H1 (cell line): Measurements from ENCODE around the gene ARMC12. TPM values are rescaled to one million over a fixed set of nuclear protein-coding genes. Genes with fewer than 3 reads are reported as not detected.

Source experiments
- CTCF ChIA-PET: fragments of 300-600 bp; sonication (Branson Sonifier 250); formaldehyde crosslinking; loops from one replicate; lab custom pipeline; 2021; ENCODE audit not compliant: partially characterized antibody; lab: Charles Lee
- POLR2A ChIA-PET: fragments of 300-600 bp; sonication (Branson Sonifier 250); formaldehyde crosslinking; loops from one replicate; lab custom pipeline; 2021; ENCODE audit warnings: inconsistent platforms; ENCODE audit not compliant: partially characterized antibody; lab: Charles Lee
- DNase-seq, 2 experiments: peaks; one replicate each; pipeline versions ENCODE4 v3.0.0 to v3.0.0-alpha.2; 2010 to 2022; ENCODE audit warnings: low spot score in 2 of 2, low read depth in 1 of 2, mixed read lengths in 1 of 2
- FAIRE-seq: peaks from 2 replicates; lab custom pipeline; 2011; peaks lifted over from hg19 to GRCh38; lab: Jason Lieb, UNC
- H2AFZ ChIP-seq: 2 replicates; pipeline ENCODE4 v1.8.1; 2012; ENCODE audit warnings: low read length, inconsistent platforms
- H2AK5ac ChIP-seq: 2 replicates; pipeline ENCODE4 v1.6.1; 2013; ENCODE audit warnings: low read depth, low read length
- H2BK120ac ChIP-seq: replicated peaks from 2 replicates; pipeline ENCODE3; 2013; ENCODE audit warnings: low read depth, low read length, inconsistent platforms
- H2BK12ac ChIP-seq: 2 replicates; pipeline ENCODE4 v1.6.1; 2013; ENCODE audit warnings: low read depth, low read length
- H2BK15ac ChIP-seq: 2 replicates; pipeline ENCODE4 v1.6.1; 2013; ENCODE audit warnings: low read length
- H2BK20ac ChIP-seq: 2 replicates; pipeline ENCODE4 v1.6.1; 2013; ENCODE audit warnings: low read length
- H2BK5ac ChIP-seq: 2 replicates; pipeline ENCODE4 v1.6.1; 2013; ENCODE audit warnings: low read depth, low read length
- H3K14ac ChIP-seq: 2 replicates; pipeline ENCODE4 v1.6.1; 2013; ENCODE audit warnings: inconsistent platforms; ENCODE audit not compliant: insufficient read length
- H3K18ac ChIP-seq: 2 replicates; pipeline ENCODE4 v1.6.1; 2013; ENCODE audit warnings: low read length; ENCODE audit errors: extremely low read depth
- H3K23ac ChIP-seq: 2 replicates; pipeline ENCODE4 v1.6.1; 2013; ENCODE audit warnings: inconsistent platforms; ENCODE audit not compliant: insufficient read length
- H3K23me2 ChIP-seq: 2 replicates; pipeline ENCODE4 v1.6.1; 2013; ENCODE audit warnings: low read depth, low read length
- H3K27ac ChIP-seq: 2 replicates; pipeline ENCODE4 v1.6.1; 2011; ENCODE audit warnings: low read depth, low read length, inconsistent platforms
- H3K27me3 ChIP-seq, 4 experiments: replicated peaks in 1 of 4; 1 replicate in 1 of 4; 2 replicates in 3 of 4; pipeline versions ENCODE4 v1.6.1 to v1.8.1; 2011 to 2013; ENCODE audit warnings: low read length in 3 of 4, mild to moderate bottlenecking in 3 of 4, inconsistent platforms in 2 of 4, mixed read lengths in 2 of 4, moderate library complexity in 1 of 4; ENCODE audit not compliant: control insufficient read depth in 3 of 4, insufficient read depth in 3 of 4; ENCODE audit errors: extremely low read depth in 1 of 4
- H3K36me3 ChIP-seq, 4 experiments: 2 replicates each; pipeline versions ENCODE4 v1.6.1 to v1.8.1; 2011 to 2013; ENCODE audit warnings: mild to moderate bottlenecking in 4 of 4, low read length in 3 of 4, moderate library complexity in 2 of 4, control low read depth in 1 of 4, inconsistent platforms in 1 of 4; ENCODE audit not compliant: insufficient read depth in 4 of 4, control insufficient read depth in 2 of 4
- H3K4ac ChIP-seq: replicated peaks from 2 replicates; pipeline ENCODE3; 2013; ENCODE audit warnings: low read length, low read depth, mixed read lengths, inconsistent platforms; ENCODE audit not compliant: insufficient read length
- H3K4me1 ChIP-seq, 4 experiments: replicated peaks in 1 of 4; 1 replicate in 1 of 4; 2 replicates in 3 of 4; pipeline versions ENCODE4 v1.6.1 to v1.8.1; 2011 to 2013; ENCODE audit warnings: low read length in 3 of 4, inconsistent platforms in 2 of 4, mixed read lengths in 1 of 4; ENCODE audit not compliant: insufficient read depth in 4 of 4, control insufficient read depth in 3 of 4
- H3K4me2 ChIP-seq, 2 experiments: 2 replicates each; pipeline versions ENCODE4 v1.6.1 to v1.8.1; 2011 to 2013; ENCODE audit warnings: low read depth in 2 of 2, low read length in 2 of 2, control low read depth in 1 of 2, inconsistent platforms in 1 of 2, mild to moderate bottlenecking in 1 of 2; ENCODE audit not compliant: insufficient read depth in 1 of 2
- H3K4me3 ChIP-seq, 4 experiments: fragments of 200-600, 300-600 bp in 1 of 4; sonication (generic), shearing (Covaris generic), sonication (Bioruptor Twin) in 1 of 4; 2 replicates each; pipeline versions ENCODE4 v1.5.1 to v1.8.1; 2011 to 2016; ENCODE audit warnings: low read length in 4 of 4, low read depth in 3 of 4, control low read depth in 2 of 4, inconsistent platforms in 2 of 4, mild to moderate bottlenecking in 2 of 4, mixed read lengths in 1 of 4, moderate library complexity in 1 of 4; ENCODE audit not compliant: insufficient read depth in 2 of 4; ENCODE audit errors: extremely low read depth in 1 of 4
- H3K56ac ChIP-seq: replicated peaks from 2 replicates; pipeline ENCODE3; 2013; ENCODE audit warnings: low read depth, mild to moderate bottlenecking, mixed read lengths, low read length, inconsistent platforms; ENCODE audit not compliant: insufficient read length
- H3K79me1 ChIP-seq: 2 replicates; pipeline ENCODE4 v1.6.1; 2013; ENCODE audit warnings: low read depth, low read length, control low read depth
- H3K79me2 ChIP-seq, 2 experiments: 2 replicates each; pipeline versions ENCODE4 v1.6.1 to v1.8.1; 2012 to 2013; ENCODE audit warnings: low read length in 2 of 2, mild to moderate bottlenecking in 2 of 2, inconsistent platforms in 1 of 2; ENCODE audit not compliant: insufficient read depth in 2 of 2, control insufficient read depth in 1 of 2
- H3K9ac ChIP-seq, 4 experiments: replicated peaks in 1 of 4; 1 replicate in 1 of 4; 2 replicates in 3 of 4; pipeline versions ENCODE4 v1.6.1 to v1.8.1; 2011 to 2013; ENCODE audit warnings: low read depth in 3 of 4, low read length in 3 of 4, control low read depth in 2 of 4, mild to moderate bottlenecking in 2 of 4, moderate library complexity in 2 of 4, inconsistent platforms in 1 of 4; ENCODE audit errors: extremely low read depth in 1 of 4
- H3K9me3 ChIP-seq, 2 experiments: 2 replicates each; pipeline versions ENCODE4 v1.6.1 to v1.8.1; 2012 to 2013; ENCODE audit warnings: mild to moderate bottlenecking in 2 of 2, moderate library complexity in 2 of 2, control low read depth in 1 of 2, inconsistent platforms in 1 of 2, low read depth in 1 of 2, low read length in 1 of 2, mixed read lengths in 1 of 2; ENCODE audit not compliant: insufficient read depth in 2 of 2
- H4K20me1 ChIP-seq, 2 experiments: replicated peaks in 1 of 2; 2 replicates each; pipeline versions ENCODE3 to v1.8.1; 2011 to 2013; ENCODE audit warnings: inconsistent platforms in 2 of 2, low read length in 2 of 2, mild to moderate bottlenecking in 1 of 2; ENCODE audit not compliant: insufficient read depth in 2 of 2, control insufficient read depth in 1 of 2
- H4K5ac ChIP-seq: 2 replicates; pipeline ENCODE4 v1.6.1; 2013; ENCODE audit warnings: low read length, low read depth, mixed read lengths, inconsistent platforms; ENCODE audit not compliant: insufficient read length
- H4K8ac ChIP-seq: 2 replicates; pipeline ENCODE4 v1.8.0; 2013; ENCODE audit warnings: mild to moderate bottlenecking, moderate library complexity, low read length, inconsistent platforms; ENCODE audit not compliant: insufficient read depth; ENCODE audit errors: extremely low read depth
- H4K91ac ChIP-seq: replicated peaks from 2 replicates; pipeline ENCODE3; 2013; ENCODE audit warnings: low read length, mixed read lengths, inconsistent platforms; ENCODE audit not compliant: insufficient read length
- CTCF ChIP-seq, 3 experiments: IDR thresholded peaks; 1 replicate in 2 of 3; 2 replicates in 1 of 3; pipeline versions ENCODE4 v1.5.1 to v1.6.1; 2011; ENCODE audit warnings: low read length in 3 of 3, mild to moderate bottlenecking in 3 of 3, inconsistent platforms in 2 of 3, low read depth in 1 of 3, moderate library complexity in 1 of 3; ENCODE audit not compliant: insufficient read depth in 1 of 3; ENCODE audit errors: control extremely low read depth in 1 of 3
- E2F6 ChIP-seq: IDR thresholded peaks from 2 replicates; pipeline ENCODE4 v1.6.1; 2012; ENCODE audit warnings: inconsistent platforms
- GTF2F1 ChIP-seq: IDR thresholded peaks from 2 replicates; pipeline ENCODE4 v1.6.1; 2012; ENCODE audit warnings: low read depth, low read length, improper control_type of control experiment, borderline replicate concordance
- POLR2AphosphoS5 ChIP-seq: IDR thresholded peaks from 2 replicates; pipeline ENCODE4 v1.6.1; 2011; ENCODE audit warnings: low read depth, low read length
- POU5F1 ChIP-seq: IDR thresholded peaks from 2 replicates; pipeline ENCODE4 v1.6.1; 2011; ENCODE audit warnings: low read depth, mild to moderate bottlenecking, low read length, moderate library complexity
- SP4 ChIP-seq: IDR thresholded peaks from 2 replicates; pipeline ENCODE4 v1.6.1; 2012; ENCODE audit warnings: low read length, inconsistent platforms
- TEAD4 ChIP-seq: IDR thresholded peaks from 2 replicates; pipeline ENCODE4 v1.6.1; 2012; ENCODE audit warnings: low read depth, low read length, inconsistent platforms, mixed read lengths
- whole genome bisulfite sequencing, 2 experiments: shearing (Covaris generic) in 1 of 2; methylation state at CpG; one replicate each; pipeline versions ENCODE4 v1.1.6 to v1.1.7; 2013 to 2015; ENCODE audit warnings: low lambda C conversion rate in 2 of 2, mixed read lengths in 2 of 2, inconsistent platforms in 1 of 2, low coverage in 1 of 2, missing lambda C conversion rate in 1 of 2; ENCODE audit not compliant: insufficient replicate concordance in 2 of 2, insufficient coverage in 1 of 2, insufficient read length in 1 of 2; ENCODE audit errors: extremely low coverage in 1 of 2, missing lambda C conversion rate in 1 of 2; 5-methylcytosine and 5-hydroxymethylcytosine counted together
- polyA plus RNA-seq, 7 experiments: library from polyadenylated mRNA; depleted of rRNA in 3 of 7; stranded (reverse) in 5 of 7; unstranded in 2 of 7; fragments of >200 nt in 5 of 7; fragments of 200-250 nt in 2 of 7; gene quantifications; 1 replicate in 5 of 7; 2 replicates in 1 of 7; 4 replicates in 1 of 7; pipeline versions ENCODE4 v1.2.1 to v1.2.3, GENCODE V29; 2011 to 2013; ENCODE audit warnings: missing spikeins in 2 of 7, mixed read lengths in 2 of 7
- total RNA-seq: library from RNA; stranded (reverse); fragmentation: NEBNext Ultra II Directional; extraction: Animal tissue kit (Norgen Biotek cat#: 25700); gene quantifications from 2 replicates; pipeline ENCODE4 v1.2.1, GENCODE V29; 2021

ARMC12 gene
- total and polyA plus RNA-seq, 2 of the 8 experiments (the other 6 are each of a cell fraction or from before 2014, with no cell fraction given): 0.86 to 3.7 TPM

GRCh38 chr6:35774116-35774794 lies 37.4 kb downstream of the ARMC12 start:
- no peak overlapping the region for H2BK120ac ChIP-seq
- H4K20me1 ChIP-seq: no peaks in the 10 kb centered on the region
- H2AK5ac ChIP-seq: no peak overlapping the region
- WGBS, 2 experiments: 92% methylated on average over 11 of the region's 11 CpGs; no CpG with 5 or more reads in 1 of the 2 experiments
- H3K79me1 ChIP-seq: no peaks in the 10 kb centered on the region
- POLR2A ChIA-PET: interaction anchor here (1.2 to 2.5 kb wide), 2 partner anchors 10 to 23 kb away, joined by 3 to 15 read pairs; partner anchors contain the start of gene CLPS
- FAIRE-seq (no peak), DNase-seq (no peak)
- H2BK5ac ChIP-seq: no peak overlapping the region
- no peak overlapping the region for H3K4me2 ChIP-seq
- no peaks in the 10 kb centered on the region for H3K79me2 ChIP-seq
- H3K23me2 ChIP-seq: peaks cover 5% of the 10 kb centered on the region
- H3K14ac ChIP-seq: no peak overlapping the region
- no peaks in the 10 kb centered on the region for H3K9me3 ChIP-seq
- no peak overlapping the region for H3K27ac ChIP-seq
- H3K18ac ChIP-seq: no peak overlapping the region
- no peak overlapping the region for H3K9ac ChIP-seq
- peaks cover 0 to 8% (median 3%) of the 10 kb centered on the region in 4 experiments; a peak in 4 of 7 replicates for H3K27me3 ChIP-seq
- no peak overlapping the region for H2BK15ac ChIP-seq
- no peak overlapping the region for H3K4ac ChIP-seq
- no peaks in the 10 kb centered on the region for H3K36me3 ChIP-seq
- no peak overlapping the region for H4K5ac ChIP-seq
- no peak overlapping the region for H3K56ac ChIP-seq
- H4K8ac ChIP-seq: no peak overlapping the region; the same call in 1 of the 2 replicates
- H2AFZ ChIP-seq: no peak overlapping the region
- no peak overlapping the region for H4K91ac ChIP-seq
- H3K23ac ChIP-seq: no peak overlapping the region
- CTCF ChIA-PET: interaction anchor here (0.9 to 1.9 kb wide), 3 partner anchors 23 to 321 kb away, joined by 3 to 6 read pairs (median 3); partner anchors contain the start of gene CLPS
- no peak overlapping the region for H2BK20ac ChIP-seq
- H3K4me3 ChIP-seq: no peak overlapping the region
- peaks cover 0 to 14% (median 0%) of the 10 kb centered on the region in 4 experiments; a peak in 2 of 7 replicates for H3K4me1 ChIP-seq
- no peak overlapping the region for H2BK12ac ChIP-seq
- TF ChIP-seq POU5F1 (no peak), POLR2AphosphoS5 (no peak), TEAD4 (no peak), CTCF (IDR thresholded peaks at IDR 0.05; ENCODE audit: control extremely low read depth in 1 of 3, insufficient read depth in 1 of 3, low read depth in 1 of 3, low read length in 3 of 3) (no peak), SP4 (no peak), GTF2F1 (no peak), E2F6 (no peak)
